ENCODE results near the gene CRIP1. TPM values are rescaled to one million over a fixed set of nuclear protein-coding genes. Genes with fewer than 3 reads are reported as not detected.
A peak's percentile ranks its signal among the peaks of the same experiment; 100 is the strongest.

Gene CRIP1
- total RNA-seq, 1 experiment from 2014 or later, result 6.9 TPM

- no peak overlapping the region for H3K9ac ChIP-seq (ENCODE audit: extremely low read depth, insufficient read length, low read length)
- H3K27ac ChIP-seq (ENCODE audit: insufficient read length, low read depth, low read length), result no peak overlapping the region
- H3K4me2 ChIP-seq (ENCODE audit: insufficient read depth, insufficient read length, low read length), result peak overlapping the region; percentile 32
- H2BK120ac ChIP-seq (ENCODE audit: low read depth, low read length, poor library complexity, severe bottlenecking), result no peak overlapping the region
- Mint-ChIP-seq H3K36me3 (ENCODE audit: insufficient read depth in 1 of 3, low read depth in 3 of 3) (no peaks in the 10 kb centered on the region), H3K4me1 (peaks cover 11 to 36% of the 10 kb centered on the region in 2 experiments), H3K4me3 (peak overlapping the region in 1 of 2 experiments; percentile 70; a peak in 1 of 5 replicates), H3K9me3 (peaks cover 0 to 3% of the 10 kb centered on the region in 2 experiments; a peak in 1 of 5 replicates), H3K27me3 (ENCODE audit: low read depth) (peaks cover 75% of the 10 kb centered on the region), H3K27ac (no peak overlapping the region)
- H4K5ac ChIP-seq (ENCODE audit: insufficient read length, low read depth, low read length), result no peak overlapping the region
- H2AFZ ChIP-seq (ENCODE audit: low read length), result no peak overlapping the region
- no peak overlapping the region for H3K18ac ChIP-seq (ENCODE audit: insufficient read length, low read depth, low read length)
- H4K8ac ChIP-seq (replicated peaks; ENCODE audit: insufficient read length, low read depth, low read length), result no peak overlapping the region
- H3K4ac ChIP-seq (ENCODE audit: low read depth, low read length), result no peak overlapping the region
- H2BK15ac ChIP-seq (ENCODE audit: low read depth, low read length), result no peak overlapping the region
- no peaks in the 10 kb centered on the region; the same call in 1 of the 2 replicates for H3K4me1 ChIP-seq (ENCODE audit: insufficient read depth, low read length)
- TF ChIP-seq CTCF (conservative IDR thresholded peaks at IDR 0.05), result no peak
- no peak overlapping the region for H3K14ac ChIP-seq (ENCODE audit: insufficient read depth, low read length)
- H3K27me3 ChIP-seq (ENCODE audit: insufficient read depth, low read length), result peaks cover 36% of the 10 kb centered on the region
- no peak overlapping the region for H2BK20ac ChIP-seq (ENCODE audit: low read depth, low read length, poor library complexity, severe bottlenecking)
- no peak for DNase-seq
- H3T11ph ChIP-seq (ENCODE audit: low read length), result no peak overlapping the region
- no peaks in the 10 kb centered on the region for H3K79me2 ChIP-seq (ENCODE audit: insufficient read depth, low read length)
- no peak overlapping the region for H2BK12ac ChIP-seq (ENCODE audit: insufficient read length, low read depth, low read length)
- H4K20me1 ChIP-seq (ENCODE audit: control insufficient read depth, insufficient read depth, insufficient read length), result no peaks in the 10 kb centered on the region
- peaks cover 12% of the 10 kb centered on the region for H3K23me2 ChIP-seq (ENCODE audit: insufficient read length, low read depth, low read length, poor library complexity, severe bottlenecking)
- no peaks in the 10 kb centered on the region for H3K79me1 ChIP-seq (ENCODE audit: insufficient read depth, low read depth, low read length, poor library complexity, severe bottlenecking)
- H3K56ac ChIP-seq (ENCODE audit: insufficient read length, low read depth, low read length), result no peak overlapping the region
- no peak overlapping the region for H2AK5ac ChIP-seq (ENCODE audit: insufficient read length, low read length)
- H4K91ac ChIP-seq (ENCODE audit: insufficient read length, low read depth, low read length), result no peak overlapping the region
- no peak overlapping the region for H3K23ac ChIP-seq (ENCODE audit: insufficient read length, low read depth, low read length)
- no CpG with 5 or more reads among the region's 81 CpGs for WGBS (ENCODE audit: extremely low coverage, insufficient read length, low lambda C conversion rate)
- no peak overlapping the region for H2BK5ac ChIP-seq (ENCODE audit: insufficient read length, low read length)
- no peaks in the 10 kb centered on the region for H3K9me3 ChIP-seq (ENCODE audit: control insufficient read depth, low read depth, low read length)
Observed at GRCh38 chr14:105478398-105479251, 8.1 kb upstream of the CRIP1 start.
